ENCODE results near the gene POLD3. TPM values are rescaled to one million over a fixed set of nuclear protein-coding genes. Genes with fewer than 3 reads are reported as not detected.

POLD3 gene
- total RNA-seq, 2 donors from 2014 or later = 46.0 to 54.3 TPM

- no peaks in the 10 kb centered on the region for H3K36me3 Mint-ChIP-seq (ENCODE audit: low read depth)
- ATAC-seq (replicated peaks) = no peak
- no peak overlapping the region for H3K27ac Mint-ChIP-seq
Observed at GRCh38 chr11:74680703-74681531, 88.5 kb downstream of the POLD3 start.

DNA sequence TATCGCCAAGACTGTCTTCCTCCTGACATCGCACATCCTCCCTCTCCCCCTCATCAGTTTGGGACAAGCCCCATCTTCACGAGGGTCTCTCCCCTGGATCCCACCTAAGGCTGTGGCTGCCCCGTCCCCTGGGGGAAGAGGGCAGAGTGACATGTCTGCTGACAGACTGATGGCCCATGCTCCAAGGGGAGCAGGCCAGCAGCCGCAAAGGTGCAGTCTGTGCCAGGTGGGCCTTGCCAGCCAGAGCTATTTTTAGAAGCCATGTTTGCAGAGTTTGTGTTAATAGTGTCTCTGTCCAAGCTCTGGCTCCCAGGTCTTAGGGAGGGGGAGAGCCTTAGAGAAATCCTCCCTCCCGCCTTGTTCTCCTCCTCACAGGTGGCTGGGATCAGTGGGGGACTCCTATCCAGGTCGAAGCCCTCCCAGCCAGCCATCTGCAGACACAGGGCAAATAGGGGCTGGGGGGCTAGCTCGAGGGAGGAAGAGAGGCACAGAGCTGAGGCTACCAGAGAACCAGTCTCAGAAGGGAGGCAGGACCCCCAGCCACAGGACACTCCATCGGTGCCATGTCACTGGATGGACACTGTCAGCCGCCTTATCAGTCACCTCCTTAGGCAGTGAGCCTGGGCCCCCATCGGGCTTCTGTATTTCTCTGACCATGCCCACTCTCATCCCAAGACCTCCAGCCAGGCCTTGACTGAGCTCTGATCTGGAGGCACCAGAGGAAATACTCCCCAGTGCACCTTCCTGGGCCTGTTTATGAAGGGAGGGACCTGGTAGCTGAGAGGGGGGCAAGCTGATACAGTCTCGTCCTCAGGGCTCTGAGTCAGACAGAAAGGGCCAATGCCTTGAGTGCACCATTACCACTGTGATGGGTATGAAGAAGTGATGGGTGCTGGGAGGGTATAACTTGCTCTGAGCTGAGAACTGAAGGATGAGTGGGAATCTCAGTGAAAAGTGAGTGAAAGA lies 89.6 kb downstream of the POLD3 start:
- Mint-ChIP-seq H3K27me3 (peaks cover 16% of the 10 kb centered on the region), H3K4me1 (no peaks in the 10 kb centered on the region), H3K4me3 (no peak overlapping the region), H3K36me3 (ENCODE audit: low read depth) (no peaks in the 10 kb centered on the region), H3K27ac (no peak overlapping the region), H3K9me3 (no peaks in the 10 kb centered on the region)
- ATAC-seq (replicated peaks) = no peak

More at GRCh38 chr11:74680703-74681531, 88.5 kb downstream of the POLD3 start:
- Mint-ChIP-seq H3K9me3 (no peaks in the 10 kb centered on the region), H3K27me3 (peaks cover 16% of the 10 kb centered on the region), H3K4me1 (no peaks in the 10 kb centered on the region), H3K4me3 (no peak overlapping the region)

GRCh38 chr11:74682731-74683278 lies 90.4 kb downstream of the POLD3 start:
- H3K27ac Mint-ChIP-seq = no peak overlapping the region
- H3K36me3 Mint-ChIP-seq (ENCODE audit: low read depth) = no peaks in the 10 kb centered on the region
- H3K9me3 Mint-ChIP-seq = no peaks in the 10 kb centered on the region
- no peak overlapping the region for H3K4me3 Mint-ChIP-seq
- peaks cover 16% of the 10 kb centered on the region for H3K27me3 Mint-ChIP-seq
- H3K4me1 Mint-ChIP-seq = no peaks in the 10 kb centered on the region
- no peak for ATAC-seq (replicated peaks)

- H3K9me3 Mint-ChIP-seq = no peaks in the 10 kb centered on the region
- H3K36me3 Mint-ChIP-seq (ENCODE audit: low read depth) = no peaks in the 10 kb centered on the region
- no peak overlapping the region for H3K4me3 Mint-ChIP-seq
- no peaks in the 10 kb centered on the region for H3K4me1 Mint-ChIP-seq
- no peak overlapping the region for H3K27ac Mint-ChIP-seq
- no peak for ATAC-seq (replicated peaks)
- peaks cover 16% of the 10 kb centered on the region for H3K27me3 Mint-ChIP-seq
Observed at GRCh38 chr11:74683279-74683871, 91.0 kb downstream of the POLD3 start.

DNA sequence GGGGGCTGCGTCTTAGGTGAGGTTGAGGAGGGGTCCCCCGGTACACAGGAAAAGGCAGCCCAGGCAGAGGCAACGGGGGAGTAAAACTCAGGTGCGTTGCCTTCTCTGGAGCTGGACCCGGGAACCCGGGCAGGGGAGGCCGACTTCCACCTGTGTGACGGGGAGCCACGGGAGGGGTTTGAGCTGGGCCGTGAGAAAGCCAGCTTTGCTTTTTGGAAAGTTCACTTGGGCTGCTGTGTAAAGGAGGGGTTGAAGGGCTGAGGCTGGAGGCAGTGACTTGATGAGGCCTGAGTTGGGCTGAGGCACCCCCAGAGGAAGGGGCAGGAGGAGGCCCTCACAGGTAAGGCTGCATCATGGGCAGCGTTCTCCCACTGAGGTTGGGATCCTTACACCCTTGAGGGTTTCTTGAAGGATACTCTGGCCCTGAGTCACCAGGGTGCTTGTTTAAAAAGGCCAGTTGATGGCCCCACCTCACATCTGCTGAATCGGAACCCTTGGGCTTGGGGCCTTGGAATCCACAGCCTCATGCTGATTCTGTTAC lies 91.6 kb downstream of the POLD3 start:
- no peaks in the 10 kb centered on the region for H3K9me3 Mint-ChIP-seq
- H3K4me3 Mint-ChIP-seq = no peak overlapping the region
- H3K27me3 Mint-ChIP-seq = peaks cover 16% of the 10 kb centered on the region
- H3K36me3 Mint-ChIP-seq (ENCODE audit: low read depth) = no peaks in the 10 kb centered on the region
- H3K4me1 Mint-ChIP-seq = no peaks in the 10 kb centered on the region
- H3K27ac Mint-ChIP-seq = no peak overlapping the region
- ATAC-seq (replicated peaks) = no peak

GRCh38 chr11:74684661-74685060 lies 92.3 kb downstream of the POLD3 start:
- ATAC-seq (replicated peaks) = no peak
- H3K4me3 Mint-ChIP-seq = no peak overlapping the region
- H3K36me3 Mint-ChIP-seq (ENCODE audit: low read depth) = no peaks in the 10 kb centered on the region
- peaks cover 16% of the 10 kb centered on the region for H3K27me3 Mint-ChIP-seq
- H3K27ac Mint-ChIP-seq = no peak overlapping the region
- no peaks in the 10 kb centered on the region for H3K4me1 Mint-ChIP-seq
- no peaks in the 10 kb centered on the region for H3K9me3 Mint-ChIP-seq

- ATAC-seq (replicated peaks) = no peak
- peaks cover 16% of the 10 kb centered on the region for H3K27me3 Mint-ChIP-seq
- H3K4me1 Mint-ChIP-seq = no peaks in the 10 kb centered on the region
- no peak overlapping the region for H3K4me3 Mint-ChIP-seq
- H3K36me3 Mint-ChIP-seq (ENCODE audit: low read depth) = no peaks in the 10 kb centered on the region
- no peak overlapping the region for H3K27ac Mint-ChIP-seq
- H3K9me3 Mint-ChIP-seq = no peaks in the 10 kb centered on the region
Observed at GRCh38 chr11:74685338-74685737, 93.0 kb downstream of the POLD3 start.

DNA sequence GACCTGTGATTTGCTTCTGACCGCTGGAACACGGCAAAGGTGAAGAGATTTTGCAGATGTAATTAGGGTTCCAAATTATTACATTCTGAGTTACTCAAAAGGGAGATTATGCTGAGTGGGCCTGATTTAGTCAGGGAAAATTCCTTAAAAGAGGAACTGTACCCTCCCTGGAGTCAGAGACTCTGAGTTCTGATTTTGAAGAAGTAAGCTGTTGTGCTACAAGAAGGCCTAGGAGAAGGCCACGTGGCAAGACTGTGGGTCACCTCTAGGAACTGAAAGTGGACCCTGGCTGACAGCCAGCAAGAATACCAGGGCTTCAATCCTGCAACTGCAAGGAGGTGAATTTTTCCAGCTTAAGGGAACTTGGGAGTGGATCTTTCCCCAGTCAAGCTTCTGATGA lies 93.5 kb downstream of the POLD3 start:
- H3K36me3 Mint-ChIP-seq (ENCODE audit: low read depth) = no peaks in the 10 kb centered on the region
- ATAC-seq (replicated peaks) = no peak
- no peaks in the 10 kb centered on the region for H3K4me1 Mint-ChIP-seq
- no peak overlapping the region for H3K4me3 Mint-ChIP-seq
- peaks cover 16% of the 10 kb centered on the region for H3K27me3 Mint-ChIP-seq
- H3K9me3 Mint-ChIP-seq = no peaks in the 10 kb centered on the region
- H3K27ac Mint-ChIP-seq = no peak overlapping the region

DNA sequence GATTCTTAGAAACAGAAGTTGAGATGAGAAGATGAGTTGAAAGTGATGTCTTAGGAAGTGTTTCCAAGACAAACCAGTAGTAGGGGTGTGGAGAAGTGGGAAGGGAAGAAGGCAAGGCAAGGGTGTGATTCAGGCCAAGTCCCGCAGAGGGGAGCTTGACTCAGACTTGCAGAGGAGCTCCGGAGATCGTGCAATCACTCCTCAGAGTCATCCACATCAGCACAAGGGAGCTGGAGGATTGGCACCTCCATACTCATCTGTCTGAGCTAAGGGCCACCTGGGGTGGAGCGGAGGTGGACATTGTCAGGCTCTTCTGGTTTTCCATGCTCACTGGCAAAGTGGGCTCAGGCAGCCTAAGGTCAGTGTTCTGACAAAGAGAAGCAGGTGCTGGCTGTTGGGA lies 94.4 kb downstream of the POLD3 start:
- Mint-ChIP-seq H3K4me1 (no peaks in the 10 kb centered on the region), H3K27me3 (peaks cover 12% of the 10 kb centered on the region), H3K36me3 (ENCODE audit: low read depth) (no peaks in the 10 kb centered on the region), H3K9me3 (no peaks in the 10 kb centered on the region), H3K27ac (no peak overlapping the region), H3K4me3 (no peak overlapping the region)
- ATAC-seq (replicated peaks) = no peak

DNA sequence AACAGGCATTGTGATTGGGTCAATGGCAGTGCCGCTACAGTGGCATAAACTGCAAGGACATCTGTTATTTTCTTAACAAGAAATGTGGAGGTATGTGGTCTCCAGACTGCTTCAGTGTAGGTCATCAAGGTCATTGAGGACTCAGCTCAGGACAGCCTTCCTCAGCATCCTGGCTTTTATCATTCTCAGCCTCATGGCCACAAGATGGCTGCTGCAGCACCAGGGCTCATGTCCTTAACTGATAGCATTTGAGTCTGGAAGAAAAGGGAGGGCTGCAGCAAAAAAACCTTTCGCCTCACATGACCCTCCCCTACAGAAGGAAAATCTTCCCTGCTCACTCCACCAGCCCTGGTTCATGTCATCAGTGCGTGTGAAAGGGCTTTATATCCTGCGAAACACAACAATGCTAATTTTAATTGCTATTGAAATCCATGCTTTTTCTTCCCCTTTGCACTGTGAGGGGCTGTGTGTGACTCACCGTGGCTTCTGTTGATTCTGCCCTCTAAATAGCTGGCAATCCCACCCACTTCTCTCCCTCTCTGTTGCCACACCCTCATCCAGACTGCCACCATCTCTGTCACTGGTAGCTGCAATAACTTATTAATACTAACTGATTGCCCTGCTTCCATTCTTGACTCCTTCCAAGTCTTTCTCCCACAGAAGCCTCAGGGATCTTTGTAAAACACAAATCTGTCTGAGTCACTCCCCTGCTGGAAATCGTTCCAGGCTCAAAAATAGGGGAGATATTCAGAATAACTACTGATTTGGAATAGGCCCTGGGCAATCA lies 95.0 kb downstream of the POLD3 start:
- Mint-ChIP-seq H3K4me1 (no peaks in the 10 kb centered on the region), H3K4me3 (no peak overlapping the region), H3K27ac (no peak overlapping the region), H3K27me3 (peaks cover 10% of the 10 kb centered on the region), H3K36me3 (ENCODE audit: low read depth) (no peaks in the 10 kb centered on the region), H3K9me3 (no peaks in the 10 kb centered on the region)
- no peak for ATAC-seq (replicated peaks)

DNA sequence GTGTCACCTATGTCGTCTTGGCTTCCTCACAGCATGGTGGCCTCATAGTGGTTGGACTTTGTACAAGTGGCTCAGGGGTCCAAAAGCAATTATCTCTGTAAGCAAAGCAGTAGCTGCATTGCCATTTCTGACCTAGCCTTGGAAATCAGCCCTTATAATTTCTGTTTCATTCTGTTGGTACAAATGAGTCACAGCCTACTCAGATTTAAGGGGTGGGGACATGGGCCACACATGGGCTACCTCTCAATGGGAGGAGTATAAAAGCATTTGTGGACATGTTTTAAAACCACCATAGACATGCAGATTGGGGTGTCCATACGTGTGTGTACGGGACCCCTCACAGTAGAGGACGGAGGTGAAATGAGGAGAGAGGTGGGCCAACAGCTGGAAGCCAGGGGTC lies 97.3 kb downstream of the POLD3 start:
- Mint-ChIP-seq H3K27ac (no peak overlapping the region), H3K27me3 (peaks cover 10% of the 10 kb centered on the region), H3K36me3 (ENCODE audit: low read depth) (no peaks in the 10 kb centered on the region), H3K9me3 (no peaks in the 10 kb centered on the region), H3K4me3 (no peak overlapping the region), H3K4me1 (no peaks in the 10 kb centered on the region)
- no peak for ATAC-seq (replicated peaks)

DNA sequence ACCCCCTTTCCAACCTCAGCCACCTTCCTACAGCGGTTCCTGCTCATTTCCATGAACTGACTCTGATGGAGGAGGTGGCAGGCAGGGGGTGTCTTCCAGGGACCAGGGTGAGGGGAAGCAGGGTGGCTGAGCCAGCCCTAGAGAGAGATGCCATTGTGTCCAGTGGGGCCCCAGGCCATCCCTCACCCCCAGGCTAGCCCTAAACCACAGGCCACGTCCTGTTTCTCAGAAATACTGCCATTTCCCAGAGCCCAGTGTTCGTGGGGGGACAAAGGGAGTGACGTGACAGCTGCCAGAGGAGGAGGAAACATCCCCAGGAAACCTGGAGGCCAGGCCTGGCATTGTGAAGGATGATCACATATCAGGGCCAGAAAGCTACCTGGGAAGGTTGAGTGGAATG lies 99.4 kb downstream of the POLD3 start:
- Mint-ChIP-seq H3K27ac (no peak overlapping the region), H3K4me3 (no peak overlapping the region), H3K9me3 (no peaks in the 10 kb centered on the region), H3K27me3 (peaks cover 10% of the 10 kb centered on the region), H3K36me3 (ENCODE audit: low read depth) (no peaks in the 10 kb centered on the region), H3K4me1 (no peaks in the 10 kb centered on the region)
- ATAC-seq (replicated peaks) = no peak
